ENCODE measurements around the gene ARHGAP45.
A peak's percentile ranks its signal among the peaks of the same experiment; 100 is the strongest.

ARHGAP45 gene

GRCh38 chr19:1054102-1055027 lies 12.6 kb upstream of the ARHGAP45 start:
- no peak for DNase-seq (ENCODE audit: low spot score)

GRCh38 chr19:1055028-1055425 lies 11.9 kb upstream of the ARHGAP45 start:
- DNase-seq (ENCODE audit: low spot score) = no peak

GRCh38 chr19:1055886-1056620 lies 10.9 kb upstream of the ARHGAP45 start:
- DNase-seq (ENCODE audit: low spot score) = no peak

GRCh38 chr19:1057176-1057855 lies 9.7 kb upstream of the ARHGAP45 start:
- DNase-seq (ENCODE audit: low spot score) = peak; percentile 50

GRCh38 chr19:1058112-1058511 lies 8.9 kb upstream of the ARHGAP45 start:
- DNase-seq (ENCODE audit: low spot score) = no peak

- no peak for DNase-seq (ENCODE audit: low spot score)
Measured at GRCh38 chr19:1060689-1061088, 6.3 kb upstream of the ARHGAP45 start.

GRCh38 chr19:1061987-1062386 lies 5.0 kb upstream of the ARHGAP45 start:
- no peak for DNase-seq (ENCODE audit: low spot score)

GRCh38 chr19:1062387-1063029 lies 4.5 kb upstream of the ARHGAP45 start:
- no peak for DNase-seq (ENCODE audit: low spot score)

GRCh38 chr19:1063030-1063908 lies 3.7 kb upstream of the ARHGAP45 start:
- no peak for DNase-seq (ENCODE audit: low spot score)

GRCh38 chr19:1063909-1064660 lies 2.9 kb upstream of the ARHGAP45 start:
- DNase-seq (ENCODE audit: low spot score) = no peak

GRCh38 chr19:1064661-1065605 lies 2.0 kb upstream of the ARHGAP45 start:
- peak; percentile 57 for DNase-seq (ENCODE audit: low spot score)

GRCh38 chr19:1065606-1066109 lies 1.3 kb upstream of the ARHGAP45 start:
- DNase-seq (ENCODE audit: low spot score) = no peak

- no peak for DNase-seq (ENCODE audit: low spot score)
Measured at GRCh38 chr19:1066251-1066747, 668 bp upstream of the ARHGAP45 start.

GRCh38 chr19:1067341-1067957 lies 482 bp downstream of the ARHGAP45 start:
- no peak for DNase-seq (ENCODE audit: low spot score)

- no peak for DNase-seq (ENCODE audit: low spot score)
Measured at GRCh38 chr19:1068009-1069001, 1.3 kb downstream of the ARHGAP45 start.

GRCh38 chr19:1069009-1069779 lies 2.2 kb downstream of the ARHGAP45 start:
- DNase-seq (ENCODE audit: low spot score) = peak; percentile 69
